ENCODE measurements around the gene RAB37. TPM values are rescaled to one million over a fixed set of nuclear protein-coding genes. Genes with fewer than 3 reads are reported as not detected.

The RAB37 gene
- total and polyA plus RNA-seq, 2 of the 13 experiments (the other 11 are each of a cell fraction or from before 2014, with no cell fraction given): 0.91 to 3.7 TPM

DNA sequence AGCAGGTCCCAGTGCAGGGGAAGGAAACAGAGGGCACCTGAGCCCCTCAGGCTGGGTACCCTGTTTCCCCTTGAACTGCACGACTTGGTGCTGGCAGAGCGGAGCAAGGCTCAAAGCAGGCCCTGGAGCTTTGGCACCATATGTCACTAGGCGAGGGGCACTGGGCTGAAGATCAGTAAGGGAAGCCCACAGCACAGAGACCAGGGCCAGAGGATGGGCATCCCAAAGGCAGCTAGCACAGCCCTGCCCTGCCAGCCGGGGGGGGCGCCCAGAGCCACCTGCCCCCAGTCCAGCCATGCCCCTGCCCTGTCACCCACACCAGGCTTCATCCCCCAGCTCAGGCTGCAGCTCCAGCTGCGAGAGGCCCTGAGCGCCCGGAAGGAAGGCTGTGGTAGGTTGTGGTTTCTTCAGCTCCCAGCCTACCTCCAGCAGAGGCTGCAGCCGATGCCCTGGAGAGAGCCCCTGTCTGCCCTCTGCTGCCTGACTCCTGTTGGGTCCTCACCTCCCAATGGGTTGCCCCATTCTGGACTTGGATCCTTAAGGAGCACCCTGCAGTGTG, 22.3 kb downstream of the RAB37 start (continued):
- no peak for TF ChIP-seq ZBTB40 (IDR thresholded peaks at IDR 0.05)
- TF ChIP-seq ZBTB40 (CRISPR knock-in tag; IDR thresholded peaks at IDR 0.05): no peak
- no peak for TF ChIP-seq ZFAT (CRISPR knock-in tag; conservative IDR thresholded peaks at IDR 0.05)
- TF ChIP-seq, protein P1, sequence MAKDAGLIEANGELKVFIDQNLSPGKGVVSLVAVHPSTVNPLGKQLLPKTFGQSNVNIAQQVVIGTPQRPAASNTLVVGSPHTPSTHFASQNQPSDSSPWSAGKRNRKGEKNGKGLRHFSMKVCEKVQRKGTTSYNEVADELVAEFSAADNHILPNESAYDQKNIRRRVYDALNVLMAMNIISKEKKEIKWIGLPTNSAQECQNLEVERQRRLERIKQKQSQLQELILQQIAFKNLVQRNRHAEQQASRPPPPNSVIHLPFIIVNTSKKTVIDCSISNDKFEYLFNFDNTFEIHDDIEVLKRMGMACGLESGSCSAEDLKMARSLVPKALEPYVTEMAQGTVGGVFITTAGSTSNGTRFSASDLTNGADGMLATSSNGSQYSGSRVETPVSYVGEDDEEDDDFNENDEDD (CRISPR knock-in tag; IDR thresholded peaks at IDR 0.05; ENCODE audit: borderline replicate concordance): no peak
- TF ChIP-seq, protein P2, sequence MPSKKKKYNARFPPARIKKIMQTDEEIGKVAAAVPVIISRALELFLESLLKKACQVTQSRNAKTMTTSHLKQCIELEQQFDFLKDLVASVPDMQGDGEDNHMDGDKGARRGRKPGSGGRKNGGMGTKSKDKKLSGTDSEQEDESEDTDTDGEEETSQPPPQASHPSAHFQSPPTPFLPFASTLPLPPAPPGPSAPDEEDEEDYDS (CRISPR knock-in tag; IDR thresholded peaks at IDR 0.05): no peak
- TF ChIP-seq ZNF501 (CRISPR knock-in tag; IDR thresholded peaks at IDR 0.05): no peak
- TF ChIP-seq, protein P3, sequence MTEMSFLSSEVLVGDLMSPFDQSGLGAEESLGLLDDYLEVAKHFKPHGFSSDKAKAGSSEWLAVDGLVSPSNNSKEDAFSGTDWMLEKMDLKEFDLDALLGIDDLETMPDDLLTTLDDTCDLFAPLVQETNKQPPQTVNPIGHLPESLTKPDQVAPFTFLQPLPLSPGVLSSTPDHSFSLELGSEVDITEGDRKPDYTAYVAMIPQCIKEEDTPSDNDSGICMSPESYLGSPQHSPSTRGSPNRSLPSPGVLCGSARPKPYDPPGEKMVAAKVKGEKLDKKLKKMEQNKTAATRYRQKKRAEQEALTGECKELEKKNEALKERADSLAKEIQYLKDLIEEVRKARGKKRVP (CRISPR knock-in tag; IDR thresholded peaks at IDR 0.05): no peak
- no peak for TF ChIP-seq ZNF564 (CRISPR knock-in tag; IDR thresholded peaks at IDR 0.05)
- no peak for TF ChIP-seq HOXA3 (CRISPR knock-in tag; IDR thresholded peaks at IDR 0.05)
- TF ChIP-seq GATAD2A (CRISPR knock-in tag; IDR thresholded peaks at IDR 0.05): no peak
- no peak for TF ChIP-seq HHEX (CRISPR knock-in tag; IDR thresholded peaks at IDR 0.05)
- TF ChIP-seq, protein P4, sequence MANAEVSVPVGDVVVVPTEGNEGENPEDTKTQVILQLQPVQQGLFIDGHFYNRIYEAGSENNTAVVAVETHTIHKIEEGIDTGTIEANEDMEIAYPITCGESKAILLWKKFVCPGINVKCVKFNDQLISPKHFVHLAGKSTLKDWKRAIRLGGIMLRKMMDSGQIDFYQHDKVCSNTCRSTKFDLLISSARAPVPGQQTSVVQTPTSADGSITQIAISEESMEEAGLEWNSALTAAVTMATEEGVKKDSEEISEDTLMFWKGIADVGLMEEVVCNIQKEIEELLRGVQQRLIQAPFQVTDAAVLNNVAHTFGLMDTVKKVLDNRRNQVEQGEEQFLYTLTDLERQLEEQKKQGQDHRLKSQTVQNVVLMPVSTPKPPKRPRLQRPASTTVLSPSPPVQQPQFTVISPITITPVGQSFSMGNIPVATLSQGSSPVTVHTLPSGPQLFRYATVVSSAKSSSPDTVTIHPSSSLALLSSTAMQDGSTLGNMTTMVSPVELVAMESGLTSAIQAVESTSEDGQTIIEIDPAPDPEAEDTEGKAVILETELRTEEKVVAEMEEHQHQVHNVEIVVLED (CRISPR knock-in tag; IDR thresholded peaks at IDR 0.05; ENCODE audit: borderline replicate concordance): no peak
- no peak for TF ChIP-seq PAF1 (CRISPR knock-in tag; IDR thresholded peaks at IDR 0.05)
- TF ChIP-seq GRHL1 (CRISPR knock-in tag; conservative IDR thresholded peaks at IDR 0.05): no peak
- no peak for TF ChIP-seq RFX1 (IDR thresholded peaks at IDR 0.05)
- TF ChIP-seq STAG1 (CRISPR knock-in tag; IDR thresholded peaks at IDR 0.05): 0 out of 2 replicates have a peak, but pooled peaks have one; percentile 6

Data from HepG2 (cell line).